ENCODE measurements around the gene PCDHGC5. TPM values are rescaled to one million over a fixed set of nuclear protein-coding genes. Genes with fewer than 3 reads are reported as not detected.
A peak's percentile ranks its signal among the peaks of the same experiment; 100 is the strongest.

PCDHGC5 gene
- polyA plus RNA-seq, 3 donors from 2014 or later, result not detected

DNA sequence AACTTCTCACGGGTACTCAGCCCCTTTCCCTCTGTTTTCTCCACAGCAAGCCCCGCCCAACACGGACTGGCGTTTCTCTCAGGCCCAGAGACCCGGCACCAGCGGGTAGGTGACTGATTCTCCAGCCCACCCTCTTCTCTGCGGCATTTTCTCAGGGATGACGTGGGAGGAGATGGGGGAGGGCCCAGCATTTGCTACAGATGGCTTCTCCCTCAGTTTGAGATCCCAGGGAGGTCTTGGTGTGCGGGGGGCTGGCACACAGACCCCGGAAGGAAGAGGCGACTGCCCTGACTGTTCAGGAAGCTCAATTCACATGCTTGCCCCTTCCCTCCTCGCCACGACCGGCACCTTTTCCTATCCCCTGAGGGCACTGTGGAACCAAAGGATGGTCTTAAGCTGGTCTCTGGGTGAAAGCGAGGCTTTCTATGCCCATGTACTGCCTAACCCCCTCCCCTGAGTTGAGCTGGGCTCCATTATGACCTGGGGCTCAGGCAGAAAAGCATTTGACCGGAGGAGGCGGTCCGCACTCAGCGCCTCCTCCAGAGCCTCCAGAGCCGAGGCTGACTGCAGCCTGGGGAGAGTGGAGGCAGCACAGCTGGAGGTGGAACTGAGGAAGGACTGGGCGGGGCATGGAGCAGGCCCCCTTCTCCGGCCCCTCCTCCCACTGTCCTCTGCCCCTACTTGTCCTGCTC, 6.0 kb downstream of the PCDHGC5 start:
- Mint-ChIP-seq H3K4me3 (peak overlapping the region in 1 of 5 donors; percentile 29), H3K27ac (no peak overlapping the region), H3K9me3 (peaks cover 0 to 2% (median 0%) of the 10 kb centered on the region in 6 donors), H3K4me1 (peaks cover 5 to 13% of the 10 kb centered on the region in 2 donors), H3K36me3 (peaks cover 4 to 6% (median 6%) of the 10 kb centered on the region in 3 donors), H3K27me3 (ENCODE audit: low read depth in 3 of 3) (peaks cover 8 to 27% (median 23%) of the 10 kb centered on the region in 3 donors)
- DNase-seq, result no peak

DNA sequence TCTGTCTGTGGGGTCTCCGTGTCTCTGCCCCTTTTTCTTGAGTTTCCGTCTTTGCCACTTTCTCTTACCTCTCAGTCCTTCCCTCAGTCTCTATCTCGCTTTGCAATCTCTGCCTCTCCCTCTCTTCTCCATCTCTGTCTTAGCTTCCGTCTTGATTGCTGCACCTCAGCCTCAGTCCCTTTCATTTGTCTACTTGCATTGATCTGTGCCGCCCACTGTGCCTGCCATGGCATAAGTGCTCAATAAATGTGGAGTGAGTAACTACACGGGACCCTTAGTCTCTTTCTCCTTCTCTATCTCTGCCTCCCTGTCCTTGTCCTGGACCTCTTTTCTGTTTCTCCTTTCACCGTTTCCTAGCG, 6.6 kb downstream of the PCDHGC5 start:
- Mint-ChIP-seq H3K4me3 (peak overlapping the region in 2 of 5 donors; percentile 23 to 29), H3K27me3 (ENCODE audit: low read depth in 3 of 3) (peaks cover 7 to 25% (median 23%) of the 10 kb centered on the region in 3 donors), H3K4me1 (peaks cover 5 to 13% of the 10 kb centered on the region in 2 donors), H3K9me3 (peaks cover 0 to 2% (median 0%) of the 10 kb centered on the region in 6 donors), H3K27ac (no peak overlapping the region), H3K36me3 (peaks cover 4 to 6% (median 6%) of the 10 kb centered on the region in 3 donors)
- DNase-seq, result no peak

- peaks cover 5 to 13% of the 10 kb centered on the region in 2 donors for H3K4me1 Mint-ChIP-seq
- H3K36me3 Mint-ChIP-seq, result peaks cover 0 to 6% (median 6%) of the 10 kb centered on the region in 3 donors
- no peak overlapping the region for H3K4me3 Mint-ChIP-seq
- H3K27ac Mint-ChIP-seq, result no peak overlapping the region
- peaks cover 5 to 23% (median 19%) of the 10 kb centered on the region in 3 donors for H3K27me3 Mint-ChIP-seq (ENCODE audit: low read depth in 3 of 3)
- DNase-seq, result no peak
- H3K9me3 Mint-ChIP-seq, result no peaks in the 10 kb centered on the region
Observed at GRCh38 chr5:141496038-141496437, 7.2 kb downstream of the PCDHGC5 start.

GRCh38 chr5:141501761-141502160, 12.9 kb downstream of the PCDHGC5 start:
- H3K27me3 Mint-ChIP-seq (ENCODE audit: low read depth in 3 of 3), result peaks cover 5 to 13% (median 10%) of the 10 kb centered on the region in 3 donors
- peaks cover 0 to 3% (median 0%) of the 10 kb centered on the region in 3 donors for H3K36me3 Mint-ChIP-seq
- H3K27ac Mint-ChIP-seq, result no peak overlapping the region

GRCh38 chr5:141503681-141504080, 14.8 kb downstream of the PCDHGC5 start:
- DNase-seq, result no peak
- Mint-ChIP-seq H3K36me3 (peaks cover 0 to 4% (median 3%) of the 10 kb centered on the region in 3 donors), H3K27me3 (ENCODE audit: low read depth in 3 of 3) (peaks cover 5 to 11% (median 6%) of the 10 kb centered on the region in 3 donors), H3K4me3 (no peak overlapping the region), H3K9me3 (no peaks in the 10 kb centered on the region), H3K27ac (peak overlapping the region in 1 of 6 donors; percentile 17), H3K4me1 (no peaks in the 10 kb centered on the region)

More at GRCh38 chr5:141501761-141502160, 12.9 kb downstream of the PCDHGC5 start:
- no peak for DNase-seq
- Mint-ChIP-seq H3K4me3 (no peak overlapping the region), H3K9me3 (no peaks in the 10 kb centered on the region), H3K4me1 (no peaks in the 10 kb centered on the region)

- Mint-ChIP-seq H3K4me3 (no peak overlapping the region), H3K9me3 (no peaks in the 10 kb centered on the region), H3K27me3 (ENCODE audit: low read depth in 3 of 3) (peaks cover 5 to 11% (median 6%) of the 10 kb centered on the region in 3 donors), H3K4me1 (peaks cover 0 to 3% of the 10 kb centered on the region in 2 donors), H3K36me3 (peaks cover 0 to 4% (median 3%) of the 10 kb centered on the region in 3 donors), H3K27ac (peak overlapping the region in 1 of 6 donors; percentile 17)
- no peak for DNase-seq
Observed at GRCh38 chr5:141504216-141504615, 15.3 kb downstream of the PCDHGC5 start.

GRCh38 chr5:141506381-141507155, 17.7 kb downstream of the PCDHGC5 start:
- peaks cover under 1 to 4% of the 10 kb centered on the region in 2 donors for H3K4me1 Mint-ChIP-seq
- H3K9me3 Mint-ChIP-seq, result no peaks in the 10 kb centered on the region
- peaks cover 0 to 14% (median 7%) of the 10 kb centered on the region in 3 donors for H3K36me3 Mint-ChIP-seq
- peak overlapping the region in 1 of 6 donors; percentile 9 for H3K27ac Mint-ChIP-seq
- peaks cover 5 to 11% (median 8%) of the 10 kb centered on the region in 3 donors for H3K27me3 Mint-ChIP-seq (ENCODE audit: low read depth in 3 of 3)
- DNase-seq, result no peak
- no peak overlapping the region for H3K4me3 Mint-ChIP-seq

DNA sequence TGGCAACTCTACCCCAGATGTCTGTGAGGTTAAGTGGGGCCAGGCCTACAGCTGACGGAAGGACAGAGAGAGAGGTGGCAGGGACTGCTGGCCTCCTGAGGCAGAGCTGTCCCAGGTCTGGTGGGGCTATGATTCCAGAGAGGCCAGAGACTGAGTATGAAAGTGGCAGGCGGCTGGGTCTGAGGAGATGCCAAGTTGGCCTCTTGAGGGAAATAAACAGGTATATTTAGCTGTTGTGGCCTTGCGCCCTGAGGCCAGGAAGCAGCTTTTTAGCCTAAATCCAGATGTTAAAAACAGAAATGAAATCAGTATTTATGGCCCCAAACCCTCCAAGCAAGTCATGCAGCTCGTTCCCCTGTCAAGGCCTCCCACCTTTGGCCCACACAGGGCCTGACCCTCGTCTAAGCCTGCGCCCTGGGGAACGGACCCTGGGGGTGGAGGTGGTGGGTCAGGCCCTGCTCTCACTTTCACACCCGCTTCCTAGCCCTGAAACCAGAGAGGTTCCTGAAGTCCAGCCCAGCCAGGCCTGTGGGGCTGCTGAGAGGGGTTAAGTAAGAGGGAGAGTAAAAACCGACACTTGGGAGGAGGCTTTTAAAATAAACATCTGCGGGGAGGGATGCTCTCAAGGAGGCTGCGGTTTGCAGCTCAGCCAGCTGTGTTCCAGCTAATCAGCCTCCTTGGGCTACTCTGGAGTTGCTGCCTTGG, 18.7 kb downstream of the PCDHGC5 start:
- no peak for DNase-seq
- peaks cover 5 to 15% (median 11%) of the 10 kb centered on the region in 3 donors for H3K27me3 Mint-ChIP-seq (ENCODE audit: low read depth in 3 of 3)
- peak overlapping the region in 1 of 6 donors; percentile 9 for H3K27ac Mint-ChIP-seq
- no peaks in the 10 kb centered on the region for H3K9me3 Mint-ChIP-seq
- no peak overlapping the region for H3K4me3 Mint-ChIP-seq
- peaks cover 8% of the 10 kb centered on the region in 2 donors for H3K4me1 Mint-ChIP-seq
- peaks cover 0 to 14% (median 9%) of the 10 kb centered on the region in 3 donors for H3K36me3 Mint-ChIP-seq

DNA sequence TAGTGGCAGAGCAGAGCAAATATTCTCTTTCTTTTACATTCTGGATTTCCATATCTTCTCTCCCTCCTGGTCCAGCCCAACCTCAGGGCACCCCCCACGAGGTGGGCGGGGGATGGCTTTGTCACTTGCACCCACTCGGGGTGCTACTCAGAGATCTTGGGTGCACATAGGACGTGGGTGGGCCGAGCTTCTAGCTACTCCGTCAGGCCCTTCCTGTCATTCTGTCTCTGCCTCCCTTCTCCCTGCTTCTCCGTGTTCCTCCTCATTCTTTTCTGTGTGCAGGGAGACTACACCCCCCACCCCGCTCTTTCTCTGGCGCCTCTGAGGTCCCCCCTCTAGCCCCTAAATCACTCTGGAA, 19.5 kb downstream of the PCDHGC5 start:
- Mint-ChIP-seq H3K4me3 (no peak overlapping the region), H3K4me1 (peaks cover 15 to 16% of the 10 kb centered on the region in 2 donors), H3K36me3 (peaks cover 0 to 11% (median 9%) of the 10 kb centered on the region in 3 donors), H3K9me3 (no peaks in the 10 kb centered on the region), H3K27me3 (ENCODE audit: low read depth in 3 of 3) (peaks cover 9 to 20% (median 18%) of the 10 kb centered on the region in 3 donors), H3K27ac (no peak overlapping the region)
- no peak for DNase-seq

DNA sequence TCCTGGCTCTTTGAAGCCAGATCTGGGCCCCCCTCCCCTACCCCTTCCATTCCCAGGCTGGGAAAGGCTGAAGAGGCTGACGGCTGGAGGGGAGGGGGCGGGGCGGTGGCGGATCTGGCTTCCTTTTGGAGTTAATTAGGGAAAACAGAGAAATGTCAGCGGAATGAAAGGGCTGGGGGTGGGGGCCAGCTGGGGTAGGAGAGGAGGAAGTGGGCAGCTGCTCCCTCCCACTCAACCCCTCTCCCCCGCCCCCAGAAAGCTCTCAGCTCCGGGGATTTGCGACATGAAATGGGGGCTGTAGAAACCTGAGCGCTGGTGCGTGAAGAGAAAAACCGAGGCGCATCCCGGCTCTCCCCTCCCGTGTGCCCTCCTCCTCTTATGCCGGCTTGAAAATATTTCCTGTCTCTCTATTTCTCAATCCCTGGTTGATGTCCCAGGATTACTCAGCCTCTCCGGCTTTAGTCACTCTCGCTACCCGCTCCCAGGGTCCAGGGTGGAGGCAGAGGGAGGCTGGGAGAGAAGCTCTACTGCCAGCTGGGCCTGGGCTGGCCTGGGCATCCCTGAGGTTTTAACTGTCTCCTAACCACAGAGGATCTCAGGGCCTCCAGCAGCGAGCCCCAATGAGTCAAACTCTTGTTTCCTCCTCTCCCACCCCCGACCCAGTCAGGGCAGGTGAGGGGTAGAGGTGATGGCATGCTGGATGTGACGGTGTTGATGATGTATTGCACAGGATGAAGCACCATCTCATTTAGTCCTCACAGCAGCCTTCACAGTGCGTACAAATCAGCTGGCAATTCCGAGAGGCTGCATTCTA, 20.1 kb downstream of the PCDHGC5 start:
- Mint-ChIP-seq H3K27me3 (ENCODE audit: low read depth in 3 of 3) (peaks cover 13 to 26% (median 15%) of the 10 kb centered on the region in 3 donors), H3K27ac (no peak overlapping the region), H3K4me3 (no peak overlapping the region), H3K9me3 (no peaks in the 10 kb centered on the region), H3K4me1 (peaks cover 21 to 22% of the 10 kb centered on the region in 2 donors), H3K36me3 (peaks cover 0 to 14% (median 9%) of the 10 kb centered on the region in 3 donors)
- no peak for DNase-seq

DNA sequence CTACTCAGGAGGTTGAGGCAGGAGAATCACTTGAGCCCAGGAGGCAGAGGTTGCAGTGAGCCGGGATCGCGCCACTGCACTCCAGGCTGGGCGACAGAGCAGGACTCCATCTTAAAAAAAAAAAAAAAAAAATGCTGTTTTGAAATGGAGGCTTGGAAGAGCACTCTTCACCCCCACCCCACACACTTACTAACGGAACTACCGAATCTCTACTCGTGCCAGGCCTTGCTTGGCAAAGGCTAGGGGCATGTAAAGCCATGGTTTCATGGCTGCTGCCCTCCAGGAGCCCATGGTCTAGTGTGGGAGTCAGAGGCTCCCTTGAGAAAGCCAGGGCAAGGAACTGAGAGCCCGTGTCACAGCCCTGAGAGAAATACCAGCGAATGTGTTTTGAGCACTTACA, 21.3 kb downstream of the PCDHGC5 start:
- Mint-ChIP-seq H3K36me3 (peaks cover 0 to 15% (median 9%) of the 10 kb centered on the region in 3 donors), H3K27ac (no peak overlapping the region), H3K4me3 (no peak overlapping the region), H3K9me3 (no peaks in the 10 kb centered on the region), H3K4me1 (peaks cover 33 to 34% of the 10 kb centered on the region in 2 donors), H3K27me3 (ENCODE audit: low read depth in 3 of 3) (peaks cover 10 to 26% (median 14%) of the 10 kb centered on the region in 3 donors)
- DNase-seq, result no peak

GRCh38 chr5:141510850-141511601, 22.1 kb downstream of the PCDHGC5 start:
- DNase-seq, result no peak
- Mint-ChIP-seq H3K9me3 (no peaks in the 10 kb centered on the region), H3K4me3 (no peak overlapping the region), H3K36me3 (peaks cover 0 to 23% (median 12%) of the 10 kb centered on the region in 3 donors), H3K4me1 (peaks cover 41 to 42% of the 10 kb centered on the region in 2 donors), H3K27ac (peak overlapping the region in 2 of 6 donors; percentile 39 to 51), H3K27me3 (ENCODE audit: low read depth in 3 of 3) (peaks cover 9 to 26% (median 14%) of the 10 kb centered on the region in 3 donors)

Data from immature natural killer cell (primary cell).